CD14-positive monocyte (primary cell): Measurements from ENCODE around the gene ROBO3. TPM values are rescaled to one million over a fixed set of nuclear protein-coding genes. Genes with fewer than 3 reads are reported as not detected.

Source experiments
- DNase-seq, 3 donors: peaks; one replicate each; pipeline ENCODE4 v3.0.0-alpha.2; 2011 to 2022
- H2AFZ ChIP-seq: 2 replicates; pipeline ENCODE4 v1.6.0; 2012; ENCODE audit warnings: mild to moderate bottlenecking, low read depth, low read length, inconsistent platforms; ENCODE audit not compliant: insufficient read depth, poor library complexity, severe bottlenecking
- H3K27ac ChIP-seq, 2 donors: 1 replicate in 1 of 2; 2 replicates in 1 of 2; pipeline ENCODE4 v1.5.1; 2012 to 2013; ENCODE audit warnings: low read length in 2 of 2, control low read depth in 1 of 2, inconsistent platforms in 1 of 2, low read depth in 1 of 2, mild to moderate bottlenecking in 1 of 2
- H3K27me3 ChIP-seq, 2 donors: one replicate each; pipeline versions ENCODE4 v1.6.0 to v1.6.1; 2011 to 2013; ENCODE audit warnings: low read length in 2 of 2; ENCODE audit not compliant: control insufficient read depth in 2 of 2, insufficient read depth in 2 of 2
- H3K36me3 ChIP-seq, 2 donors: replicated peaks in 1 of 2; 1 replicate in 1 of 2; 2 replicates in 1 of 2; pipeline versions ENCODE4 v1.5.1 to v1.6.1; 2012 to 2013; ENCODE audit warnings: low read length in 2 of 2, control low read depth in 1 of 2, inconsistent platforms in 1 of 2, mild to moderate bottlenecking in 1 of 2; ENCODE audit not compliant: insufficient read depth in 2 of 2, control insufficient read depth in 1 of 2
- H3K4me1 ChIP-seq, 2 donors: 1 replicate in 1 of 2; 2 replicates in 1 of 2; pipeline versions ENCODE4 v1.5.1 to v1.6.1; 2012 to 2013; ENCODE audit warnings: low read length in 2 of 2, control low read depth in 1 of 2, inconsistent platforms in 1 of 2, mild to moderate bottlenecking in 1 of 2, moderate library complexity in 1 of 2; ENCODE audit not compliant: insufficient read depth in 2 of 2, control insufficient read depth in 1 of 2
- H3K4me2 ChIP-seq: replicated peaks from 2 replicates; pipeline ENCODE3; 2012; ENCODE audit warnings: low read length, moderate library complexity, mild to moderate bottlenecking; ENCODE audit not compliant: poor library complexity, severe bottlenecking; ENCODE audit errors: extremely low read depth
- H3K4me3 ChIP-seq, 3 experiments: fragments of 200-600 bp in 1 of 3; sonication (generic) in 1 of 3; replicated peaks in 1 of 3; 1 replicate in 2 of 3; 2 replicates in 1 of 3; pipeline ENCODE4 v1.5.1; 2011 to 2013; ENCODE audit warnings: low read length in 3 of 3, mild to moderate bottlenecking in 3 of 3, control low read depth in 2 of 3, low read depth in 2 of 3, inconsistent platforms in 1 of 3, moderate library complexity in 1 of 3
- H3K79me2 ChIP-seq: 2 replicates; pipeline ENCODE4 v1.6.0; 2012; ENCODE audit warnings: mild to moderate bottlenecking, control low read depth, inconsistent platforms, low read length, moderate library complexity; ENCODE audit not compliant: insufficient read depth
- H3K9ac ChIP-seq: 2 replicates; pipeline ENCODE4 v1.6.0; 2017; ENCODE audit warnings: low read length, mild to moderate bottlenecking; ENCODE audit not compliant: insufficient read depth, poor library complexity, severe bottlenecking
- H3K9me3 ChIP-seq, 2 donors: replicated peaks in 1 of 2; 1 replicate in 1 of 2; 2 replicates in 1 of 2; pipeline versions ENCODE4 v1.5.1 to v1.6.1; 2012 to 2013; ENCODE audit warnings: low read length in 2 of 2, control low read depth in 1 of 2; ENCODE audit not compliant: control insufficient read depth in 1 of 2, insufficient read depth in 1 of 2
- H4K20me1 ChIP-seq: 2 replicates; pipeline ENCODE4 v1.6.0; 2012; ENCODE audit warnings: mild to moderate bottlenecking, low read length, control low read depth, moderate library complexity; ENCODE audit not compliant: insufficient read depth
- H3K27ac Mint-ChIP-seq, 7 donors: one replicate each; pipeline ENCODE4 v1.8.0; 2020; ENCODE audit warnings: mild to moderate bottlenecking in 7 of 7, mixed read lengths in 7 of 7, moderate library complexity in 6 of 7, inconsistent platforms in 2 of 7
- H3K27me3 Mint-ChIP-seq, 3 donors: one replicate each; pipeline ENCODE4 v1.8.0; 2021 to 2022; ENCODE audit warnings: low read depth in 3 of 3, mild to moderate bottlenecking in 3 of 3, mixed read lengths in 3 of 3, moderate library complexity in 3 of 3, inconsistent platforms in 1 of 3
- H3K36me3 Mint-ChIP-seq, 2 donors: one replicate each; pipeline ENCODE4 v1.8.0; 2020; ENCODE audit warnings: mixed read lengths in 2 of 2, inconsistent platforms in 1 of 2, mild to moderate bottlenecking in 1 of 2
- H3K4me1 Mint-ChIP-seq: one replicate; pipeline ENCODE4 v1.8.0; 2020; ENCODE audit warnings: mild to moderate bottlenecking, mixed read lengths
- H3K4me3 Mint-ChIP-seq, 2 donors: one replicate each; pipeline ENCODE4 v1.8.0; 2020; ENCODE audit warnings: mild to moderate bottlenecking in 2 of 2, mixed read lengths in 2 of 2, moderate library complexity in 1 of 2
- H3K9me3 Mint-ChIP-seq, 7 donors: one replicate each; pipeline ENCODE4 v1.8.0; 2020 to 2022; ENCODE audit warnings: mixed read lengths in 7 of 7, mild to moderate bottlenecking in 6 of 7, moderate library complexity in 6 of 7, inconsistent platforms in 2 of 7
- CTCF ChIP-seq: fragments of 200-600 bp; IDR thresholded peaks from one replicate; pipeline ENCODE4 v1.8.0; 2022; ENCODE audit warnings: antibody characterized with exemption, mild to moderate bottlenecking
- WGBS: methylation state at CpG from one replicate; pipeline ENCODE4 v1.1.5; 2013; ENCODE audit warnings: missing lambda C conversion rate; ENCODE audit not compliant: insufficient coverage; 5-methylcytosine and 5-hydroxymethylcytosine counted together
- intact Hi-C, 2 donors: fragments of 100-400 bp; cut with micrococcal nuclease; formaldehyde crosslinking; loops; one replicate each; pipeline versions ENCODE4 v1.15.0 to v1.15.1; 2023
- polyA plus RNA-seq, 3 donors: library from polyadenylated mRNA; depleted of rRNA in 1 of 3; unstranded in 2 of 3; stranded (reverse) in 1 of 3; fragments of 300-500 nt in 2 of 3; fragments of >200 nt in 1 of 3; fragmentation: Illumina TruSeq in 2 of 3; gene quantifications; 1 replicate in 2 of 3; 2 replicates in 1 of 3; pipeline ENCODE4 v1.2.3, GENCODE V29; 2012 to 2021

ROBO3 gene
- polyA plus RNA-seq, 3 donors = 0.39 to 11.6 (median 0.81) TPM

DNA sequence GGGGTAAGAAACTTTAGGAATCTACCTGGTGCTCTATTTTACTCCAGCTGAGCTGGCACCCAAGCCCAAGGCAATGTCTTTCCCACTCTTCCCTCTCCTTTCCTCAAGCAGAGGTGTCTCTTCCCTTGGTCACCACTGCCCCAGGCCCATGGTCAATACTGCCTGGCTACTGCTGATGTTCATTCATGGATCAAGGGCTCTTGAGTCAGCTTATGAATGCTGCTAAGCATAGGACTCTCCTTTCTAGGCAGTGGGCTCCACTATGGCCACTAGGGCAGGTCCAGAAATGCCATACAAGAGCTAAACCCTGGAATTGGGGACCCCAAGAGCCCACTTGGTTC, 51.1 kb downstream of the ROBO3 start:
- no peak for DNase-seq
- Mint-ChIP-seq H3K4me3 (no peak overlapping the region), H3K27me3 (peaks cover 10 to 14% (median 10%) of the 10 kb centered on the region in 3 donors), H3K36me3 (no peaks in the 10 kb centered on the region), H3K4me1 (peaks cover 26% of the 10 kb centered on the region), H3K9me3 (peaks cover 4 to 20% (median 13%) of the 10 kb centered on the region in 7 donors), H3K27ac (no peak overlapping the region)
- H3K27ac ChIP-seq = no peak overlapping the region
- no peak overlapping the region for H3K4me3 ChIP-seq
- H3K27me3 ChIP-seq = peaks cover 1 to 5% of the 10 kb centered on the region in 2 donors
- no peaks in the 10 kb centered on the region for H3K36me3 ChIP-seq
- peaks cover 8 to 12% of the 10 kb centered on the region in 2 donors for H3K9me3 ChIP-seq
- TF ChIP-seq CTCF = no peak
- no peak overlapping the region for H3K4me2 ChIP-seq
- H3K9ac ChIP-seq = no peak overlapping the region
- peaks cover 1 to 7% of the 10 kb centered on the region in 2 donors for H3K4me1 ChIP-seq
- H3K79me2 ChIP-seq = no peaks in the 10 kb centered on the region
- no peak overlapping the region for H2AFZ ChIP-seq
- H4K20me1 ChIP-seq = no peaks in the 10 kb centered on the region
- intact Hi-C loops = no loop called here

- Mint-ChIP-seq H3K27me3 (peaks cover 18 to 21% (median 18%) of the 10 kb centered on the region in 3 donors), H3K4me1 (peaks cover 26% of the 10 kb centered on the region), H3K4me3 (no peak overlapping the region), H3K36me3 (no peaks in the 10 kb centered on the region), H3K27ac (peak overlapping the region in 1 of 7 donors; percentile 10), H3K9me3 (peaks cover 0 to 13% (median 12%) of the 10 kb centered on the region in 7 donors)
- H3K36me3 ChIP-seq = no peaks in the 10 kb centered on the region
- H4K20me1 ChIP-seq = no peaks in the 10 kb centered on the region
- H2AFZ ChIP-seq = no peak overlapping the region
- peaks cover 10 to 13% of the 10 kb centered on the region in 2 donors for H3K27me3 ChIP-seq
- H3K4me1 ChIP-seq = peaks cover 4 to 10% of the 10 kb centered on the region in 2 donors
- intact Hi-C loops = no loop called here
- no peaks in the 10 kb centered on the region for H3K79me2 ChIP-seq
- DNase-seq = no peak
- H3K4me2 ChIP-seq = no peak overlapping the region
- H3K9me3 ChIP-seq = peaks cover 5 to 9% of the 10 kb centered on the region in 2 donors
- no peak overlapping the region for H3K27ac ChIP-seq
- H3K4me3 ChIP-seq = no peak overlapping the region
- TF ChIP-seq CTCF = no peak
- 100% methylated on average over 3 of the region's 6 CpGs for WGBS
- H3K9ac ChIP-seq = no peak overlapping the region
Measured at GRCh38 chr11:124917115-124917637, 51.9 kb downstream of the ROBO3 start.
